ENCODE results near the gene NES. TPM values are rescaled to one million over a fixed set of nuclear protein-coding genes. Genes with fewer than 3 reads are reported as not detected.

The NES gene
- polyA plus RNA-seq, 2 of the 4 experiments (the other 2 are of a cell fraction): 0.57 to 2.1 TPM

Other genes starting within 250 kb of the NES start
- gene MEF2D, start 176.6 kb downstream of the NES start, polyA plus RNA-seq (2011; rRNA removed): 16.8 and 20.8 TPM in 2 replicates
- 20.7 to 23.4 TPM (median 22.8 TPM) in 3 replicates for gene MEF2D, start 176.6 kb downstream of the NES start, polyA plus RNA-seq (2017; fragmentation: RNase III; extraction: RNeasy Plus Mini Kit Qiagen cat#74134 plus additional on column Dnase treatment)
- 15.4 and 15.6 TPM in 2 replicates for gene IQGAP3, start 104.8 kb downstream of the NES start, polyA plus RNA-seq (2011; rRNA removed)
- gene IQGAP3, start 104.8 kb downstream of the NES start, polyA plus RNA-seq (2017; fragmentation: RNase III; extraction: RNeasy Plus Mini Kit Qiagen cat#74134 plus additional on column Dnase treatment): 16.0 to 17.0 TPM (median 17.0 TPM) in 3 replicates
- not detected in 2 replicates for gene TTC24, start 97.7 kb downstream of the NES start, polyA plus RNA-seq (2011; rRNA removed)
- not detected in 3 replicates for gene TTC24, start 97.7 kb downstream of the NES start, polyA plus RNA-seq (2017; fragmentation: RNase III; extraction: RNeasy Plus Mini Kit Qiagen cat#74134 plus additional on column Dnase treatment)
- 81.4 and 109 TPM in 2 replicates for gene NAXE, start 85.6 kb downstream of the NES start, polyA plus RNA-seq (2011; rRNA removed)
- gene NAXE, start 85.6 kb downstream of the NES start, polyA plus RNA-seq (2017; fragmentation: RNase III; extraction: RNeasy Plus Mini Kit Qiagen cat#74134 plus additional on column Dnase treatment): 108 to 119 TPM (median 116 TPM) in 3 replicates
- gene GPATCH4, start 75.9 kb downstream of the NES start, polyA plus RNA-seq (2011; rRNA removed): 68.1 and 76.1 TPM in 2 replicates
- 85.2 to 94.7 TPM (median 85.3 TPM) in 3 replicates for gene GPATCH4, start 75.9 kb downstream of the NES start, polyA plus RNA-seq (2017; fragmentation: RNase III; extraction: RNeasy Plus Mini Kit Qiagen cat#74134 plus additional on column Dnase treatment)
- gene HAPLN2, start 58.0 kb downstream of the NES start, polyA plus RNA-seq (2011; rRNA removed): 0.11 and 0.23 TPM in 2 replicates
- 0.10 to 0.16 TPM (median 0.13 TPM) in 3 replicates for gene HAPLN2, start 58.0 kb downstream of the NES start, polyA plus RNA-seq (2017; fragmentation: RNase III; extraction: RNeasy Plus Mini Kit Qiagen cat#74134 plus additional on column Dnase treatment)
- 0.12 TPM in 1 of 2 replicates, not detected in the other for gene BCAN, start 35.3 kb downstream of the NES start, polyA plus RNA-seq (2011; rRNA removed)
- not detected in 3 replicates for gene BCAN, start 35.3 kb downstream of the NES start, polyA plus RNA-seq (2017; fragmentation: RNase III; extraction: RNeasy Plus Mini Kit Qiagen cat#74134 plus additional on column Dnase treatment)
- gene CRABP2, start 28.2 kb upstream of the NES start, polyA plus RNA-seq (2011; rRNA removed): 1.4 and 1.7 TPM in 2 replicates
- gene CRABP2, start 28.2 kb upstream of the NES start, polyA plus RNA-seq (2017; fragmentation: RNase III; extraction: RNeasy Plus Mini Kit Qiagen cat#74134 plus additional on column Dnase treatment): 15.6 to 19.1 TPM (median 17.9 TPM) in 3 replicates
- 18.5 and 22.1 TPM in 2 replicates for gene METTL25B, start 51.1 kb upstream of the NES start, polyA plus RNA-seq (2011; rRNA removed)
- gene METTL25B, start 51.1 kb upstream of the NES start, polyA plus RNA-seq (2017; fragmentation: RNase III; extraction: RNeasy Plus Mini Kit Qiagen cat#74134 plus additional on column Dnase treatment): 15.7 to 21.7 TPM (median 16.7 TPM) in 3 replicates
- gene ISG20L2, start 51.4 kb upstream of the NES start, polyA plus RNA-seq (2011; rRNA removed): 42.5 and 55.7 TPM in 2 replicates
- gene ISG20L2, start 51.4 kb upstream of the NES start, polyA plus RNA-seq (2017; fragmentation: RNase III; extraction: RNeasy Plus Mini Kit Qiagen cat#74134 plus additional on column Dnase treatment): 27.6 to 31.4 TPM (median 29.6 TPM) in 3 replicates
- gene MRPL24, start 63.7 kb upstream of the NES start, polyA plus RNA-seq (2011; rRNA removed): 170 and 246 TPM in 2 replicates
- 195 to 207 TPM (median 198 TPM) in 3 replicates for gene MRPL24, start 63.7 kb upstream of the NES start, polyA plus RNA-seq (2017; fragmentation: RNase III; extraction: RNeasy Plus Mini Kit Qiagen cat#74134 plus additional on column Dnase treatment)
- gene HDGF, start 74.3 kb upstream of the NES start, polyA plus RNA-seq (2011; rRNA removed): 271 and 299 TPM in 2 replicates
- gene HDGF, start 74.3 kb upstream of the NES start, polyA plus RNA-seq (2017; fragmentation: RNase III; extraction: RNeasy Plus Mini Kit Qiagen cat#74134 plus additional on column Dnase treatment): 404 to 428 TPM (median 419 TPM) in 3 replicates
- gene PRCC, start 90.1 kb upstream of the NES start, polyA plus RNA-seq (2011; rRNA removed): 52.0 and 65.3 TPM in 2 replicates
- 42.8 to 45.5 TPM (median 44.5 TPM) in 3 replicates for gene PRCC, start 90.1 kb upstream of the NES start, polyA plus RNA-seq (2017; fragmentation: RNase III; extraction: RNeasy Plus Mini Kit Qiagen cat#74134 plus additional on column Dnase treatment)
- gene SH2D2A, start 139.4 kb upstream of the NES start, polyA plus RNA-seq (2011; rRNA removed): 1.4 and 1.8 TPM in 2 replicates
- 1.6 to 1.8 TPM (median 1.8 TPM) in 3 replicates for gene SH2D2A, start 139.4 kb upstream of the NES start, polyA plus RNA-seq (2017; fragmentation: RNase III; extraction: RNeasy Plus Mini Kit Qiagen cat#74134 plus additional on column Dnase treatment)
- gene INSRR, start 181.7 kb upstream of the NES start, polyA plus RNA-seq (2011; rRNA removed): not detected in 2 replicates
- gene INSRR, start 181.7 kb upstream of the NES start, polyA plus RNA-seq (2017; fragmentation: RNase III; extraction: RNeasy Plus Mini Kit Qiagen cat#74134 plus additional on column Dnase treatment): not detected in 3 replicates
- gene NTRK1, start 183.5 kb upstream of the NES start, polyA plus RNA-seq (2011; rRNA removed): 0.05 and 0.07 TPM in 2 replicates
- gene NTRK1, start 183.5 kb upstream of the NES start, polyA plus RNA-seq (2017; fragmentation: RNase III; extraction: RNeasy Plus Mini Kit Qiagen cat#74134 plus additional on column Dnase treatment): 0.08 to 0.18 TPM (median 0.10 TPM) in 3 replicates
- 1.7 and 2.9 TPM in 2 replicates for gene PEAR1, start 216.3 kb upstream of the NES start, polyA plus RNA-seq (2011; rRNA removed)
- 5.0 to 7.5 TPM (median 6.3 TPM) in 3 replicates for gene PEAR1, start 216.3 kb upstream of the NES start, polyA plus RNA-seq (2017; fragmentation: RNase III; extraction: RNeasy Plus Mini Kit Qiagen cat#74134 plus additional on column Dnase treatment)
- gene LRRC71, start 243.2 kb upstream of the NES start, polyA plus RNA-seq (2011; rRNA removed): 0.15 TPM in 1 of 2 replicates, not detected in the other
- gene LRRC71, start 243.2 kb upstream of the NES start, polyA plus RNA-seq (2017; fragmentation: RNase III; extraction: RNeasy Plus Mini Kit Qiagen cat#74134 plus additional on column Dnase treatment): 0.10 to 0.33 TPM (median 0.14 TPM) in 3 replicates

All from A549 (cell line).